Activated B cell treated with CpG ODN at 0.5 μM for 24 hours (primary cell): ENCODE results near the gene MTHFD1L. TPM values are rescaled to one million over a fixed set of nuclear protein-coding genes. Genes with fewer than 3 reads are reported as not detected.

Experiments used
- ATAC-seq: fragments of 200-7000 bp; cut with Tn5 transposase; one replicate; pipeline ENCODE4 v1.10.0; 2021; ENCODE audit warnings: low read depth, mild to moderate bottlenecking, moderate library complexity
- CTCF ChIA-PET: fragments of 350-600 bp; sonication (Branson Sonifier 250); formaldehyde crosslinking; loops from one replicate; lab custom pipeline; 2021; ENCODE audit warnings: antibody characterized with exemption; lab: Charles Lee
- POLR2A ChIA-PET: fragments of 350-600 bp; sonication (Branson Sonifier 250); formaldehyde crosslinking; loops from one replicate; lab custom pipeline; 2021; ENCODE audit warnings: antibody characterized with exemption; lab: Charles Lee
- DNase-seq: peaks from one replicate; pipeline ENCODE4 v3.0.0; 2022
- H3K27ac Mint-ChIP-seq: one replicate; pipeline ENCODE4 v1.8.0; 2020; ENCODE audit warnings: mixed read lengths
- H3K27me3 Mint-ChIP-seq: one replicate; pipeline ENCODE4 v1.8.0; 2021; ENCODE audit warnings: mixed read lengths
- H3K36me3 Mint-ChIP-seq: one replicate; pipeline ENCODE4 v1.8.0; 2021; ENCODE audit warnings: low read depth, mixed read lengths
- H3K4me1 Mint-ChIP-seq: one replicate; pipeline ENCODE4 v1.8.0; 2021; ENCODE audit warnings: mixed read lengths
- H3K4me3 Mint-ChIP-seq: one replicate; pipeline ENCODE4 v1.8.0; 2020; ENCODE audit warnings: mild to moderate bottlenecking, mixed read lengths
- H3K9me3 Mint-ChIP-seq: one replicate; pipeline ENCODE4 v1.8.0; 2020; ENCODE audit warnings: mixed read lengths
- intact Hi-C: fragments of 100-400 bp; cut with micrococcal nuclease; formaldehyde crosslinking; loops from one replicate; pipeline ENCODE4 v1.15.1; 2024
- total RNA-seq: library from RNA; stranded (reverse); gene quantifications from 2 replicates; pipeline ENCODE4 v1.2.3, GENCODE V29; 2022
- TF ChIP-seq, protein P1 (sequence below): fragments of 200-600 bp; IDR thresholded peaks from one replicate; pipeline ENCODE4 v1.8.0; 2022; ENCODE audit warnings: antibody characterized with exemption, mild to moderate bottlenecking

MTHFD1L gene
- total RNA-seq, 1 donor from 2014 or later, result 60.4 TPM

DNA sequence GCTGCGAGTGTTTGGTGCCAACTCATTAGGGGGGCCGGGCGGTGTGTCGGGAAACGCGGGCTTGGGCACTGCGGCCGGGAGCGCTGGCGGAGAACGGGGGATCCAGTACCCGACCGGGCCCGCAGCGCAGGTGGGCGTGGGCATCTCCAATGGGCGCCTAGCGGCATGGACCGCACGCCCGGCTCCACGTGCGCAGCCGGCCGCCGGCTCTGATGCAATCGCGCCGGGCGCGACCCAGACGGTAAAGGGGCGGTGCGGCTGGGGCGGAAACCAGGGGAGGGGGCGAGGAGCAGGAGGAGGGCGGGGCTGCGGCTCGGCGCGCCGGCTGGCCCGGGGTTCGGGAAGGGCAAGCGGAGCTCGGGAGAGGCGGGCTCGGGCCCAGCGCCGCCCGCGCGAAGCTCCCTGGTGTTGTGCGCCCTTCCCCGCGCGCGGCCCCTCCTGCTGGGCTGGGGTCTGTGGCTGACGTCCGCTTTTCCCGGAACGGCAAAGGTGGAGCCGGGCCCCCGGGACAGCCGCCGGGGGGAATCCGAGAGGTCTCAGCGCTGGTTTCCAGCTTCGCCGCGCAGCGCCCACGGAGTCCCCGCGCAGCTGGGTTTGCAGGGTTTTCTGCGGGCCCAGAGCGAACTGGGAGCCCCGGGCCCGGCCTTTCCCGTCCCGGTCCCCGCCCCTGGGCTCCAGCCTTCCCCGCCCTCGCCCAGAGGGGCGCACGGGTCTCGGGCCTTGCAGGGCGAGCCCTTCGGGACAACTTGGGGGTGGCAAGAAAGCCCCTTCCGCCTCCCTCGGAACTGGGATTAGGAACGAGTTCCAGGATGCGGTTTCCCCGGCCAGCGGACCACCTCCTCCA is 867 bp downstream of the MTHFD1L start:
- DNase-seq (peak; percentile 64), ATAC-seq (peak; percentile 74)
- Mint-ChIP-seq H3K27ac (peak overlapping the region; percentile 79), H3K9me3 (no peaks in the 10 kb centered on the region), H3K4me3 (peak overlapping the region; percentile 90), H3K27me3 (peaks cover 2% of the 10 kb centered on the region), H3K36me3 (peaks cover 4% of the 10 kb centered on the region), H3K4me1 (peaks cover 22% of the 10 kb centered on the region)
- TF ChIP-seq, protein P1, sequence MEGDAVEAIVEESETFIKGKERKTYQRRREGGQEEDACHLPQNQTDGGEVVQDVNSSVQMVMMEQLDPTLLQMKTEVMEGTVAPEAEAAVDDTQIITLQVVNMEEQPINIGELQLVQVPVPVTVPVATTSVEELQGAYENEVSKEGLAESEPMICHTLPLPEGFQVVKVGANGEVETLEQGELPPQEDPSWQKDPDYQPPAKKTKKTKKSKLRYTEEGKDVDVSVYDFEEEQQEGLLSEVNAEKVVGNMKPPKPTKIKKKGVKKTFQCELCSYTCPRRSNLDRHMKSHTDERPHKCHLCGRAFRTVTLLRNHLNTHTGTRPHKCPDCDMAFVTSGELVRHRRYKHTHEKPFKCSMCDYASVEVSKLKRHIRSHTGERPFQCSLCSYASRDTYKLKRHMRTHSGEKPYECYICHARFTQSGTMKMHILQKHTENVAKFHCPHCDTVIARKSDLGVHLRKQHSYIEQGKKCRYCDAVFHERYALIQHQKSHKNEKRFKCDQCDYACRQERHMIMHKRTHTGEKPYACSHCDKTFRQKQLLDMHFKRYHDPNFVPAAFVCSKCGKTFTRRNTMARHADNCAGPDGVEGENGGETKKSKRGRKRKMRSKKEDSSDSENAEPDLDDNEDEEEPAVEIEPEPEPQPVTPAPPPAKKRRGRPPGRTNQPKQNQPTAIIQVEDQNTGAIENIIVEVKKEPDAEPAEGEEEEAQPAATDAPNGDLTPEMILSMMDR, result no peak
- intact Hi-C loops, result loop anchor here (1.0 to 5.0 kb wide), 4 partner anchors 234 to 799 kb away; partner anchors contain the start of genes RMND1 and ULBP3
- ChIA-PET CTCF (interaction anchor here (0.8 kb wide), 1 partner anchor 26 kb away, joined by 3 read pairs; no protein-coding TSS in a partner anchor), POLR2A (interaction anchor here (0.8 to 0.9 kb wide), 2 partner anchors 22 to 586 kb away, joined by 3 read pairs; partner anchors contain the start of gene RMND1)

DNA sequence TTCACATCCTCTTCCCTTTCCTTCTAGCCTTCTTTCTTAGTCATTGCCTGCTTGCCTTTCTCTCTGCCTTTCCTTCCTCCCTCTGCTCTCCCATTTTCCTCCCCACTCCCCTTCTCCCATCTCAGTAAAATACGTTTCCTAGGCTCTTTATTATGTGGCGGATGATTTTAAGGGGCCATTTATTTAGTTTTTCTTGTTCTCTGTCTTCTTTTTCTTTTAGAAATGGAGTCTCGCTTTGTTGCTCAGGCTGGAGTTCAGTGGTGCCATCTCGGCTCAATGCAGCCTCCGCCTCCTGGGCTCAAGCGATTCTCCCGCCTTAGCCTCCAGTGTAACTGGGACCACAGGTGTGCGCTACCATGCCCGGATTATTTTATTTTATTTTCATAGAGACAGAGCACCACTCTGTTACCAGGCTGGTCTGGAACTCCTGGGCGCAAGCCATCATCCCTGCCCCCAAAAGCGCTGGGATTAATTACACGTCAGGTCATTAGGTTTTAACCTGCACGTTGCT is 1.5 kb downstream of the MTHFD1L start:
- peaks cover 2% of the 10 kb centered on the region for H3K27me3 Mint-ChIP-seq
- ChIA-PET POLR2A (interaction anchor here (0.9 kb wide), 1 partner anchor 21 kb away, joined by 3 read pairs; no protein-coding TSS in a partner anchor), CTCF (no interaction called here)
- peak overlapping the region; percentile 90 for H3K4me3 Mint-ChIP-seq
- H3K27ac Mint-ChIP-seq, result peak overlapping the region; percentile 76
- intact Hi-C loops, result loop anchor here (1.0 to 5.0 kb wide), 4 partner anchors 235 to 800 kb away; partner anchors contain the start of genes RMND1 and ULBP3
- H3K9me3 Mint-ChIP-seq, result no peaks in the 10 kb centered on the region
- H3K36me3 Mint-ChIP-seq, result peaks cover 4% of the 10 kb centered on the region
- no peak for ATAC-seq
- TF ChIP-seq, protein P1, result no peak
- H3K4me1 Mint-ChIP-seq, result peaks cover 16% of the 10 kb centered on the region
- DNase-seq, result no peak

DNA sequence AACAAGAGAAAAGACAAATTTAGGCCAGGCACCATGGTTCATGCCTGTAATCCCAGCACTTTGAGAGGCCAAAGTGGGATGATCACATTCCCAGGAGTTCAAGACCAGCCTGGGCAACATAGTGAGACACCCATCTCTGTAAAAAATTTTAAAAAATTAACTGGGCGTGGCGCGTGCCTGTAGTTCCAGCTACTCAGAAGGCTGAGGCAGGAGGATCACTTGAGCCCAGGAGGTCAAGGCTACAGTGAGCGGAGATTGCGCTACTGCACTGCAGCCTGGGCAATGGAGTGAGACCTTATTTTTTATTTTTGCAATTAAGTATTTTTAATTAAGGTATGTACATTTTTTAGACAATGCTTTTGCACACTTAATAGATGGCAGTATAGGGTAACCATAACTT is 3.3 kb downstream of the MTHFD1L start:
- Mint-ChIP-seq H3K27ac (no peak overlapping the region), H3K4me1 (peaks cover 15% of the 10 kb centered on the region), H3K9me3 (no peaks in the 10 kb centered on the region), H3K4me3 (no peak overlapping the region), H3K36me3 (peaks cover 16% of the 10 kb centered on the region), H3K27me3 (peaks cover 2% of the 10 kb centered on the region)
- ChIA-PET CTCF (no interaction called here), POLR2A (no interaction called here)
- TF ChIP-seq, protein P1, result no peak
- DNase-seq (no peak), ATAC-seq (no peak)
- intact Hi-C loops, result loop anchor here (5.0 kb wide), 2 partner anchors 236 to 801 kb away; partner anchors contain the start of gene ULBP3

DNA sequence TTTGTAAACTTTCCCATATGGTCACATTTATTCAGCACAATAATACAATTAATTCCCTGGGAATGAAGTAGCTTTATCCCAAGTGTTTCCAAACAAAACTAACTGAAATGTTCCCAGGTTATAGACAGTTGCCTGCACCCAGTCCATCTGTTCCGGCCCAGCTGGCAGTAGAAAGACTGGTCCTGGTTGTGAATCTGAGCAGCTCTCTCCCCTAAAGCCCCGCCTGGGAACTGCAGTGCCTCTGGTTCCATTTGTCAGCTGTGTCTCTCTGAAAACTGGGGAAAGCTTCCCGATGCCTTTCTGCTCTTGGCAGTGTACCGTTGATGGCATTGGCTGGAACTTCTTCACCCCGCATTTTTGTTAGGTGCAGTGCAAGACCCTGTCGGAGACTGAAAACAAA is 8.7 kb downstream of the MTHFD1L start:
- H3K4me1 Mint-ChIP-seq, result no peaks in the 10 kb centered on the region
- H3K27me3 Mint-ChIP-seq, result no peaks in the 10 kb centered on the region
- CTCF ChIA-PET, result interaction anchor here (1.1 to 1.5 kb wide), 2 partner anchors 14 to 18 kb away, joined by 3 to 5 read pairs; no protein-coding TSS in a partner anchor
- intact Hi-C loops, result no loop called here
- TF ChIP-seq, protein P1, result no peak
- peaks cover 39% of the 10 kb centered on the region for H3K36me3 Mint-ChIP-seq
- ATAC-seq (no peak), DNase-seq (no peak)
- H3K27ac Mint-ChIP-seq, result no peak overlapping the region
- H3K4me3 Mint-ChIP-seq, result no peak overlapping the region
- no peaks in the 10 kb centered on the region for H3K9me3 Mint-ChIP-seq
- POLR2A ChIA-PET, result no interaction called here

DNA sequence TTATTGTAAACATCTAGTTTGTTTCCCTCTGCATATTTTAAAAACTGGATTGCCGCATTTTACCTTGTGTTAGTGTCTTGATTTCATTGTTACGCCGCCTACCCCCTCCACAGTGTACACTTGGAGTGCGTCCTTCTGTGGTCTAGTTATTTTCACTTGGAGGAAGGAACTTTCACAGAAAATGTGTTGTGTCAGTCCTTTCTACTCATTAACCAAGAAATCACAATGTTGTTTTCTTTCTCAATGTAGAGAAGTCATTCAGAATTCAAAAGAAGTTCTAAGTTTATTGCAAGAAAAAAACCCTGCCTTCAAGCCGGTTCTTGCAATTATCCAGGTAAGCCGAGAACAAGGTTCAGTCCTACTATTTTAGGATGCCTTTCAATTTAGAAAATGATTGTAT is 10.3 kb downstream of the MTHFD1L start:
- ATAC-seq (no peak), DNase-seq (no peak)
- Mint-ChIP-seq H3K4me1 (no peaks in the 10 kb centered on the region), H3K4me3 (no peak overlapping the region), H3K9me3 (no peaks in the 10 kb centered on the region), H3K36me3 (peaks cover 54% of the 10 kb centered on the region), H3K27me3 (no peaks in the 10 kb centered on the region), H3K27ac (no peak overlapping the region)
- TF ChIP-seq, protein P1, result no peak
- ChIA-PET POLR2A (no interaction called here), CTCF (no interaction called here)
- intact Hi-C loops, result no loop called here
